HCEC 1CT (cell line): ENCODE data around the gene P2RY6.

ENCODE experiments used
- DNase-seq: peaks from one replicate; pipeline ENCODE4 v3.0.0-alpha.2; 2017

P2RY6 gene

GRCh38 chr11:73340164-73340563 is 68.0 kb downstream of the P2RY6 start:
- DNase-seq: no peak

GRCh38 chr11:73342633-73343032 is 70.5 kb downstream of the P2RY6 start:
- no peak for DNase-seq

- DNase-seq: no peak
Observed at GRCh38 chr11:73343076-73343873, 71.1 kb downstream of the P2RY6 start.

- no peak for DNase-seq
Observed at GRCh38 chr11:73344191-73344607, 72.1 kb downstream of the P2RY6 start.

GRCh38 chr11:73345481-73346160 is 73.5 kb downstream of the P2RY6 start:
- DNase-seq: no peak

GRCh38 chr11:73346186-73346935 is 74.2 kb downstream of the P2RY6 start:
- DNase-seq: no peak

- DNase-seq: no peak
Observed at GRCh38 chr11:73347067-73347466, 74.9 kb downstream of the P2RY6 start.
